Body of pancreas (tissue), 4 donors: ENCODE results near the gene SLC7A6OS. TPM values are rescaled to one million over a fixed set of nuclear protein-coding genes. Genes with fewer than 3 reads are reported as not detected.

Source experiments
- ATAC-seq: fragments of 150-250 bp; one replicate; pipeline ENCODE4 v1.9.1; 2016
- DNase-seq, 4 donors: peaks; one replicate each; pipeline ENCODE4 v3.0.0-alpha.2; 2019
- H3K27ac ChIP-seq, 4 donors: fragments of 200-600 bp; sonication (generic); 1 replicate in 3 of 4; 2 replicates in 1 of 4; pipeline versions ENCODE4 v1.5.1 to v1.6.1; 2016 to 2019; ENCODE audit warnings: mild to moderate bottlenecking in 1 of 4, mixed read lengths in 1 of 4, moderate library complexity in 1 of 4
- H3K27me3 ChIP-seq, 2 donors: fragments of 200-600 bp; sonication (generic); one replicate each; pipeline ENCODE4 v1.6.0; 2016; ENCODE audit warnings: mild to moderate bottlenecking in 1 of 2
- H3K36me3 ChIP-seq, 2 donors: fragments of 200-600 bp; sonication (generic); replicated peaks in 1 of 2; 2 replicates each; pipeline ENCODE4 v1.5.1; 2016; ENCODE audit warnings: low read depth in 2 of 2; ENCODE audit not compliant: insufficient read depth in 1 of 2
- H3K4me1 ChIP-seq: fragments of 200-600 bp; sonication (generic); one replicate; pipeline ENCODE4 v1.6.0; 2016
- H3K4me3 ChIP-seq, 2 donors: fragments of 200-600 bp; sonication (generic); 1 replicate in 1 of 2; 2 replicates in 1 of 2; pipeline ENCODE4 v1.5.1; 2016 to 2019
- H3K9me3 ChIP-seq, 3 donors: fragments of 200-600 bp; sonication (generic); 1 replicate in 2 of 3; 2 replicates in 1 of 3; pipeline ENCODE4 v1.5.1; 2016
- POLR2A ChIP-seq, 3 donors: fragments of 450-650 bp; IDR thresholded peaks; one replicate each; pipeline ENCODE4 v1.6.1; 2016; ENCODE audit warnings: antibody characterized with exemption in 3 of 3, mild to moderate bottlenecking in 2 of 3
- WGBS, 2 donors: methylation state at CpG; one replicate each; pipeline ENCODE4 v1.1.5; 2017; 5-methylcytosine and 5-hydroxymethylcytosine counted together
- intact Hi-C: fragments of 100-400 bp; cut with DNase I; formaldehyde crosslinking; loops from one replicate; pipeline ENCODE4 v1.15.1; 2023
- total RNA-seq, 2 donors: library from RNA; depleted of rRNA; stranded (reverse); fragments of >200 nt; gene quantifications; one replicate each; pipeline ENCODE4 v1.1.0, GENCODE V29; 2016
- TF ChIP-seq, protein P1 (sequence below), 7 experiments: fragments of 450-650 bp in 4 of 7; fragments of 200-600 bp in 3 of 7; sonication (generic) in 3 of 7; IDR thresholded peaks; one replicate each; pipeline ENCODE4 v1.5.1; 2016 to 2019; ENCODE audit warnings: antibody characterized with exemption in 7 of 7

Gene SLC7A6OS
- total RNA-seq, 2 donors from 2014 or later: 13.0 to 32.3 TPM

DNA sequence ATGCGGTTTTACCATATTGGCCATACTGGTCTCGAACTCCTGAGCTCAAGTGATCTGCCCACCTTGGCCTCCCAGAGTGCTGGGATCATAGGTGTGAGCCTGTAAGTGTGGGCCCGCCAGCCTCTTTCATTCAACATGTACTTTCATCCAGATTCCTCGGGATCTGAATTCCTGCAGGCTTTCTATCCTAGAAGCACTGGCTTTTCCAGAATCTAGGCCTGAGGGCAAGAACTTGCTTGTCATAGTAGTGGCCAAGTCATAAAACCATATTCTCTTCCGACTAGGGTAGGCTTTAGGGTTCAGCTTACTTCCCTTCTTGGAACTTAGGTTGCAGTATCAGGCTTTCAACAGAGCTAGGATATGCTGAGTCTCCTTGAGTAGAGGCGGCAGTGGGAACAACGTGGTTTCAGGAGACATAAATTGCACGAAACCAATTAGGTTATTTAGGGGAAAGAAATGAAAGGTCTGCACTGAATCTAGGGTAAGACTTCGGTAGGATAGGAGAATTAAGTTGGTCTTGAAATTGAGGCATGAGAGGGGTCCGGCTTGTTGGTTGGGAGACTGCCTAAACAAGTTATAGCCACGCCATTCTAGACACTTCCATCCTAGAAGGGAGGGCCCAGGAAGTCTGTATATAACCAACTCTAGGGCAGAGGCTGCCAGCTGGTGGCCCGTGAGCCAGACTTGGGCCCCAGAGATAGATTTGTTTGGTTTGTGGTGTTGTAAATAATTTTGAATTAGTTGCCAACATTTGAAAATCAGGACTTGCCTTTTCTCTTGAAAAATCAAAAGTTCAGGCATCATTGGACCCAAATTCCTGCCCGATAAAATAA, 30.8 kb downstream of the SLC7A6OS start:
- Histone ChIP-seq H3K27me3 (no peaks in the 10 kb centered on the region), H3K9me3 (no peaks in the 10 kb centered on the region), H3K27ac (no peak overlapping the region), H3K4me3 (no peak overlapping the region), H3K4me1 (no peaks in the 10 kb centered on the region), H3K36me3 (no peaks in the 10 kb centered on the region)
- ATAC-seq (no peak), DNase-seq (no peak)
- intact Hi-C loops: no loop called here
- WGBS, 2 donors: 85 to 86% methylated on average over 13 of the region's 13 CpGs
- TF ChIP-seq POLR2A (IDR thresholded peaks at IDR 0.05): no peak
- TF ChIP-seq, protein P1, sequence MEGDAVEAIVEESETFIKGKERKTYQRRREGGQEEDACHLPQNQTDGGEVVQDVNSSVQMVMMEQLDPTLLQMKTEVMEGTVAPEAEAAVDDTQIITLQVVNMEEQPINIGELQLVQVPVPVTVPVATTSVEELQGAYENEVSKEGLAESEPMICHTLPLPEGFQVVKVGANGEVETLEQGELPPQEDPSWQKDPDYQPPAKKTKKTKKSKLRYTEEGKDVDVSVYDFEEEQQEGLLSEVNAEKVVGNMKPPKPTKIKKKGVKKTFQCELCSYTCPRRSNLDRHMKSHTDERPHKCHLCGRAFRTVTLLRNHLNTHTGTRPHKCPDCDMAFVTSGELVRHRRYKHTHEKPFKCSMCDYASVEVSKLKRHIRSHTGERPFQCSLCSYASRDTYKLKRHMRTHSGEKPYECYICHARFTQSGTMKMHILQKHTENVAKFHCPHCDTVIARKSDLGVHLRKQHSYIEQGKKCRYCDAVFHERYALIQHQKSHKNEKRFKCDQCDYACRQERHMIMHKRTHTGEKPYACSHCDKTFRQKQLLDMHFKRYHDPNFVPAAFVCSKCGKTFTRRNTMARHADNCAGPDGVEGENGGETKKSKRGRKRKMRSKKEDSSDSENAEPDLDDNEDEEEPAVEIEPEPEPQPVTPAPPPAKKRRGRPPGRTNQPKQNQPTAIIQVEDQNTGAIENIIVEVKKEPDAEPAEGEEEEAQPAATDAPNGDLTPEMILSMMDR (IDR thresholded peaks at IDR 0.05): no peak

DNA sequence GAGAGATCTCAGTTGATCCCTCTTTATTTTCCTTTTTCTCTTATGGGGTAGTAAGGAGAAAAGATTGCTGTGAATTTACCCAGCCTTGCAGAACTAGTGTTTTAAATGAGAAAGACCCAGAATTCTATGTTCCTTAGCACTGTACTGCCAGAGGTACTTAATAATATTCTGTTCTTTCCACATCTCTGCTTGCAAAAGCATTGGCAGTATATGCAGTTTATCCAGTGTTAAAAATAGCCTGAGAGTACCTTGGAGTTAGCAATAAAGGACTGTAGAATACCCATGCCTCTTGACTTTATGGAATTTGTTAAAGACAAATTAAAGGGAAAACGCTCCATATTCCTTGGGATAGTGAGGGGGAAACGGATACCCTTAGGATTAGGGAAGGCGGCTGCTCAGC, 34.5 kb downstream of the SLC7A6OS start:
- H3K27me3 ChIP-seq: no peaks in the 10 kb centered on the region
- no peak overlapping the region for H3K4me3 ChIP-seq
- no peaks in the 10 kb centered on the region for H3K9me3 ChIP-seq
- DNase-seq (no peak), ATAC-seq (no peak)
- H3K27ac ChIP-seq: no peak overlapping the region
- no peaks in the 10 kb centered on the region for H3K36me3 ChIP-seq
- WGBS, 2 donors: 61 to 64% methylated on average over 3 of the region's 3 CpGs
- intact Hi-C loops: no loop called here
- peaks cover 17% of the 10 kb centered on the region for H3K4me1 ChIP-seq
- no peak for TF ChIP-seq POLR2A (IDR thresholded peaks at IDR 0.05)
- TF ChIP-seq, protein P1 (IDR thresholded peaks at IDR 0.05): no peak

DNA sequence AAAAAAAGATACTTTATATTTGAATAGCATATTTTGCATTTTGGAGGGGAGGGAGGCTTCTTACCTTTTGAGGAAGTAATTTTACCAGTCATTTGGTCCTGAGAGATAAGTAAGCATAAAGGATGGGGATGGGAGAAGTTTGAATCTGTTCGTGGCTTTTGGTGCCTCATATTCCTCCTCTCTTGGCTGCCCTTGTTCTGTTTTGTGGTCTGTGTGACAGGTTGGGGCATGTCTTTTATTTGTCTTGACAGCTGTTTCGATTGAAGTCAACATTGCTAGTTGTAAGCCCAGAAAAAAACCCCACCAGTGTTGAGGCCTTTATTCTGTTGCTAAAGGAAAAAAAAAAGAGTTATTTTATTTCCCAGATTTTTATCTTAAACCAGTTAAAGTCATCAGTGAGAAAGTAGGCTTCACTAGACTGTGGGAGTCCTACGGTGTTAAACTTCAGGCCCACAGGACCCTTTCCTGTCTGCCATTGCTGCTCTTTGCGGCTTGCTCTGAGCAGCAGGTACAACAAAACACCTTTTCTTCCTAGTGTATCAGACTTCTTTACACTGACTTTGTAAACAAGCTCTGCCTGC, 35.0 kb downstream of the SLC7A6OS start:
- TF ChIP-seq, protein P1 (IDR thresholded peaks at IDR 0.05): no peak
- TF ChIP-seq POLR2A (IDR thresholded peaks at IDR 0.05): no peak
- intact Hi-C loops: no loop called here
- no peak overlapping the region for H3K4me3 ChIP-seq
- 64 to 73% methylated on average over 4 of the region's 4 CpGs for WGBS, 2 donors
- no peak for ATAC-seq
- no peaks in the 10 kb centered on the region for H3K36me3 ChIP-seq
- no peak for DNase-seq
- no peaks in the 10 kb centered on the region for H3K9me3 ChIP-seq
- peaks cover 21% of the 10 kb centered on the region for H3K4me1 ChIP-seq
- no peak overlapping the region for H3K27ac ChIP-seq
- H3K27me3 ChIP-seq: no peaks in the 10 kb centered on the region

DNA sequence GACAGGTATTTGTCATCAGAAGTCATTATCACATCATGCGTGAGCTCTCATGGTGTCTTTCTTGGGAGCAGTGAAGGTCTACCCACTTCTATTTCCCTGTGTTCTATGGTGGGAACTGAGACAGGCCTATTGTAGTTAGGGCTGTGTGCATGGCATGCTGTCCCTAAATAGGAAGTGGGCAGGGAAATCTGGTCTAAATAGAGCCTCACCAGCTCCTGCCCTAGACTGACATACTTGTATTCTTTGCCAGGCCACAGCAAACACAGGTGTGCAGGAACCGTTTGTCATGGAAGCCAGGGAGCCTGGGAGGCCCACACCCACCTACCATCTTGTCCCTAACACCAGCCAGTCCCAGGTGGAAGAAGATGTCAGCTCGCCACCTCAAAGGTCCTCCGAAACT, 36.3 kb downstream of the SLC7A6OS start:
- no peak for ATAC-seq
- DNase-seq: no peak
- H3K27ac ChIP-seq: no peak overlapping the region
- H3K27me3 ChIP-seq: no peaks in the 10 kb centered on the region
- peaks cover 21% of the 10 kb centered on the region for H3K4me1 ChIP-seq
- 83 to 84% methylated on average over 1 to 4 of the region's 4 CpGs for WGBS, 2 donors
- no peaks in the 10 kb centered on the region for H3K9me3 ChIP-seq
- H3K36me3 ChIP-seq: no peaks in the 10 kb centered on the region
- intact Hi-C loops: no loop called here
- TF ChIP-seq POLR2A (IDR thresholded peaks at IDR 0.05): no peak
- TF ChIP-seq, protein P1 (IDR thresholded peaks at IDR 0.05): no peak
- no peak overlapping the region for H3K4me3 ChIP-seq
